ENCODE measurements around the gene C20orf141.

Gene C20orf141

GRCh38 chr20:2846698-2847097, 31.9 kb downstream of the C20orf141 start:
- in situ Hi-C loops (cut with MboI; ENCODE audit: low sequenced_read_pairs) = no loop called here

- in situ Hi-C loops (cut with MboI; ENCODE audit: low sequenced_read_pairs) = no loop called here
Measured at GRCh38 chr20:2847802-2848201, 33.0 kb downstream of the C20orf141 start.

- in situ Hi-C loops (cut with MboI; ENCODE audit: low sequenced_read_pairs) = no loop called here
Measured at GRCh38 chr20:2849529-2849928, 34.7 kb downstream of the C20orf141 start.

GRCh38 chr20:2851086-2851485, 36.3 kb downstream of the C20orf141 start:
- in situ Hi-C loops (cut with MboI; ENCODE audit: low sequenced_read_pairs) = no loop called here

GRCh38 chr20:2858591-2858990, 43.8 kb downstream of the C20orf141 start:
- in situ Hi-C loops (cut with MboI; ENCODE audit: low sequenced_read_pairs) = no loop called here

GRCh38 chr20:2859330-2860121, 44.7 kb downstream of the C20orf141 start:
- in situ Hi-C loops (cut with MboI; ENCODE audit: low sequenced_read_pairs) = no loop called here

GRCh38 chr20:2864626-2865025, 49.8 kb downstream of the C20orf141 start:
- in situ Hi-C loops (cut with MboI; ENCODE audit: low sequenced_read_pairs) = no loop called here

GRCh38 chr20:2865101-2865500, 50.3 kb downstream of the C20orf141 start:
- in situ Hi-C loops (cut with MboI; ENCODE audit: low sequenced_read_pairs) = no loop called here
